Measurements from ENCODE around the gene SLX4IP. TPM values are rescaled to one million over a fixed set of nuclear protein-coding genes. Genes with fewer than 3 reads are reported as not detected.

The SLX4IP gene
- total RNA-seq, 3 donors from 2014 or later = 5.7 to 9.7 (median 7.7) TPM

- no peak overlapping the region for H3K4me3 ChIP-seq
- ATAC-seq = no peak
- DNase-seq = no peak
- no peak for TF ChIP-seq CTCF (IDR thresholded peaks at IDR 0.05)
- intact Hi-C loops (cut with DNase I, micrococcal nuclease) = no loop called here
- H3K4me1 ChIP-seq (ENCODE audit: low read depth) = no peaks in the 10 kb centered on the region
- H3K36me3 ChIP-seq (ENCODE audit: low read depth) = no peaks in the 10 kb centered on the region
- no peaks in the 10 kb centered on the region for H3K9me3 ChIP-seq
Measured at GRCh38 chr20:10490257-10490656, 55.2 kb downstream of the SLX4IP start.

- H3K4me3 ChIP-seq = no peak overlapping the region
- no peak for TF ChIP-seq CTCF (IDR thresholded peaks at IDR 0.05)
- no peak for DNase-seq
- H3K36me3 ChIP-seq (ENCODE audit: low read depth) = no peaks in the 10 kb centered on the region
- no peaks in the 10 kb centered on the region for H3K4me1 ChIP-seq (ENCODE audit: low read depth)
- intact Hi-C loops (cut with DNase I, micrococcal nuclease) = no loop called here
- no peaks in the 10 kb centered on the region for H3K9me3 ChIP-seq
- no peak for ATAC-seq
Measured at GRCh38 chr20:10490706-10491105, 55.6 kb downstream of the SLX4IP start.

- no peak for TF ChIP-seq CTCF (IDR thresholded peaks at IDR 0.05)
- H3K36me3 ChIP-seq (ENCODE audit: low read depth) = no peaks in the 10 kb centered on the region
- no peaks in the 10 kb centered on the region for H3K9me3 ChIP-seq
- ATAC-seq = no peak
- no peak overlapping the region for H3K4me3 ChIP-seq
- DNase-seq = no peak
- H3K4me1 ChIP-seq (ENCODE audit: low read depth) = no peaks in the 10 kb centered on the region
- intact Hi-C loops (cut with DNase I, micrococcal nuclease) = no loop called here
Measured at GRCh38 chr20:10492065-10492464, 57.0 kb downstream of the SLX4IP start.

GRCh38 chr20:10492844-10493243 is 57.7 kb downstream of the SLX4IP start:
- intact Hi-C loops (cut with DNase I, micrococcal nuclease) = no loop called here
- Histone ChIP-seq H3K36me3 (ENCODE audit: low read depth) (no peaks in the 10 kb centered on the region), H3K4me1 (ENCODE audit: low read depth) (no peaks in the 10 kb centered on the region), H3K9me3 (no peaks in the 10 kb centered on the region), H3K4me3 (no peak overlapping the region)
- ATAC-seq (no peak), DNase-seq (no peak)
- TF ChIP-seq CTCF (IDR thresholded peaks at IDR 0.05) = no peak

- H3K4me3 ChIP-seq = no peak overlapping the region
- no peaks in the 10 kb centered on the region for H3K4me1 ChIP-seq (ENCODE audit: low read depth)
- H3K36me3 ChIP-seq (ENCODE audit: low read depth) = no peaks in the 10 kb centered on the region
- DNase-seq (no peak), ATAC-seq (no peak)
- intact Hi-C loops (cut with DNase I, micrococcal nuclease) = no loop called here
- no peak for TF ChIP-seq CTCF (IDR thresholded peaks at IDR 0.05)
- no peaks in the 10 kb centered on the region for H3K9me3 ChIP-seq
Measured at GRCh38 chr20:10495173-10495572, 60.1 kb downstream of the SLX4IP start.

GRCh38 chr20:10496465-10496864 is 61.4 kb downstream of the SLX4IP start:
- Histone ChIP-seq H3K36me3 (ENCODE audit: low read depth) (no peaks in the 10 kb centered on the region), H3K4me3 (no peak overlapping the region), H3K4me1 (ENCODE audit: low read depth) (no peaks in the 10 kb centered on the region), H3K9me3 (no peaks in the 10 kb centered on the region)
- intact Hi-C loops (cut with DNase I, micrococcal nuclease) = no loop called here
- TF ChIP-seq CTCF (IDR thresholded peaks at IDR 0.05) = no peak
- DNase-seq = no peak
- no peak for ATAC-seq

Data from mucosa of descending colon (tissue), 3 donors.